ENCODE results near the gene ZNF322.

DNA sequence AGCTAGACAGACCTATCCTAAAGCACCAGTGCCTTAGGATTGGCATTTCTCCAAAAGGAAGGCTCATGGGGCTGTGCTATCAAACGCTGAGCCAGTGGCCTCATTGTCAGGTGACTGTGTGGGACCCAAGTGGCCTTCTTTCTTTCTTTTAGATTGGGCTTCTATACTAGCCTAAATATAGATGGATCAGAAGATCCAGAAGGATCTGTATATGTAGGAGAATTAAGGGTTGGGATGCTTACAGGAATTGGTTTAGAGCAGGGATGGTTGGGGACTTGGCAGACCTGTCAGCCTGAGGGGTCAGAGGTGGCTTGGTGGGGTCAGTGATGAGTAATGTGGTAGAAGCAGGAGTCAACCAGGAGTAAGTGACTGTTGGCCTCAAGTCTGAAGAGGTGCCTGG, 47.9 kb downstream of the ZNF322 start:
- TF ChIP-seq, protein P1, sequence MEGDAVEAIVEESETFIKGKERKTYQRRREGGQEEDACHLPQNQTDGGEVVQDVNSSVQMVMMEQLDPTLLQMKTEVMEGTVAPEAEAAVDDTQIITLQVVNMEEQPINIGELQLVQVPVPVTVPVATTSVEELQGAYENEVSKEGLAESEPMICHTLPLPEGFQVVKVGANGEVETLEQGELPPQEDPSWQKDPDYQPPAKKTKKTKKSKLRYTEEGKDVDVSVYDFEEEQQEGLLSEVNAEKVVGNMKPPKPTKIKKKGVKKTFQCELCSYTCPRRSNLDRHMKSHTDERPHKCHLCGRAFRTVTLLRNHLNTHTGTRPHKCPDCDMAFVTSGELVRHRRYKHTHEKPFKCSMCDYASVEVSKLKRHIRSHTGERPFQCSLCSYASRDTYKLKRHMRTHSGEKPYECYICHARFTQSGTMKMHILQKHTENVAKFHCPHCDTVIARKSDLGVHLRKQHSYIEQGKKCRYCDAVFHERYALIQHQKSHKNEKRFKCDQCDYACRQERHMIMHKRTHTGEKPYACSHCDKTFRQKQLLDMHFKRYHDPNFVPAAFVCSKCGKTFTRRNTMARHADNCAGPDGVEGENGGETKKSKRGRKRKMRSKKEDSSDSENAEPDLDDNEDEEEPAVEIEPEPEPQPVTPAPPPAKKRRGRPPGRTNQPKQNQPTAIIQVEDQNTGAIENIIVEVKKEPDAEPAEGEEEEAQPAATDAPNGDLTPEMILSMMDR (optimal IDR thresholded peaks at IDR 0.05 in 1 of 3, IDR thresholded peaks at IDR 0.05 in 1 of 3, conservative IDR thresholded peaks at IDR 0.05 in 1 of 3; ENCODE audit: extremely low read depth in 1 of 3, insufficient read depth in 2 of 3, low read length in 3 of 3) = no peak
- no peak for TF ChIP-seq EZH2 (IDR thresholded peaks at IDR 0.05; ENCODE audit: low read length)

Measured in keratinocyte (primary cell).